OCI-LY3 (cell line): ENCODE measurements around the gene NEDD4L.

Source experiments
- H2AFZ ChIP-seq: fragments of 200-600, 300-600 bp; shearing (Covaris generic); 2 replicates; pipeline ENCODE4 v1.6.0; 2014; ENCODE audit warnings: antibody characterized with exemption, low read depth, low read length
- H3K27ac ChIP-seq: fragments of 200-600, 300-600 bp; sonication (generic); 2 replicates; pipeline ENCODE4 v1.5.1; 2014; ENCODE audit warnings: mild to moderate bottlenecking, low read length, moderate library complexity, mixed read lengths
- H3K27me3 ChIP-seq: fragments of 200-600, 300-600 bp; sonication (generic); 2 replicates; pipeline ENCODE4 v1.6.1; 2014; ENCODE audit warnings: low read depth, low read length, mixed read lengths
- H3K36me3 ChIP-seq: fragments of 200-600, 300-600 bp; sonication (generic); replicated peaks from 2 replicates; pipeline ENCODE3; 2014; ENCODE audit warnings: low read depth, low read length, mixed read lengths
- H3K4me1 ChIP-seq: fragments of 300-600, 200-600 bp; sonication (generic); 2 replicates; pipeline ENCODE4 v1.6.1; 2014; ENCODE audit warnings: low read length, mixed read lengths
- H3K4me2 ChIP-seq: fragments of 200-600, 300-600 bp; sonication (generic); 2 replicates; pipeline ENCODE4 v1.6.1; 2014; ENCODE audit warnings: low read length, mixed read lengths
- H3K4me3 ChIP-seq: fragments of 300-600, 200-600 bp; sonication (generic); 2 replicates; pipeline ENCODE4 v1.5.1; 2014; ENCODE audit warnings: antibody characterized with exemption, mild to moderate bottlenecking, low read length, moderate library complexity
- H3K79me2 ChIP-seq: fragments of 300-600, 200-600 bp; shearing (Covaris generic); 2 replicates; pipeline ENCODE4 v1.6.1; 2014; ENCODE audit warnings: mild to moderate bottlenecking, low read length, mixed read lengths
- H3K9ac ChIP-seq: fragments of 300-600, 200-600 bp; shearing (Covaris generic); 2 replicates; pipeline ENCODE4 v1.6.0; 2014; ENCODE audit warnings: mild to moderate bottlenecking, low read length, moderate library complexity
- H3K9me3 ChIP-seq: fragments of 200-600, 300-600 bp; shearing (Covaris generic); 2 replicates; pipeline ENCODE4 v1.6.1; 2014; ENCODE audit warnings: low read length, mixed read lengths; ENCODE audit not compliant: insufficient read depth
- H4K20me1 ChIP-seq: fragments of 200-600, 300-600 bp; sonication (generic); 2 replicates; pipeline ENCODE4 v1.6.1; 2016; ENCODE audit warnings: low read length, mixed read lengths; ENCODE audit not compliant: insufficient read depth
- EZH2phosphoT487 ChIP-seq: fragments of 200-600 bp; shearing (Covaris generic); IDR thresholded peaks from 2 replicates; pipeline ENCODE4 v1.6.1; 2018; ENCODE audit warnings: antibody characterized with exemption, mixed run types, low read depth
- TF ChIP-seq, protein P1 (sequence below): fragments of 200-600, 300-600 bp; sonication (generic); IDR thresholded peaks from 2 replicates; pipeline ENCODE4 v1.5.1; 2014; ENCODE audit warnings: antibody characterized with exemption, low read length, low read depth

Gene NEDD4L

DNA sequence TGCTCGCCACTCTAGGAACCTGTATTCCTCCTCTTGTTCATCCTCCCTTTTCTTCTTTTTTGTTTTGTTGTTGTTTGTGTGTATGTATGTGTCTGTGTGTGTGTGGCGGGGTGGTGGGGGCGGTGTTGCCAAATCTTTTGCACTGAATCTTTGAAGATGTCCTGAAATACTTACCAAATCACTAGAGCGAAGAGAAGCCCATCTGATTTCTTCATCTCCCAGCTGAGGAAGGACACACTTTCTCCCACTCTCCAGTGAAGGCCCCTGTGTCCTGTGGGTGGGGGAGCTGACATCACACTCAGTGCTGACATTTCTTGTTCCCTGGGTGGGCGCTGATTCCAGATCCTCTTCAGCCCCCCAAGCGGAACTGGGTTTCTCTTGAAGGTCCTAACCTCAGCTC is 74.5 kb downstream of the NEDD4L start:
- Histone ChIP-seq H2AFZ (no peak overlapping the region), H3K27ac (no peak overlapping the region), H3K4me1 (peaks cover 12% of the 10 kb centered on the region), H3K79me2 (peaks cover 35% of the 10 kb centered on the region), H3K4me3 (no peak overlapping the region), H4K20me1 (0 out of 2 replicates have a peak, but pooled peaks cover 2% of the 10 kb centered on the region), H3K4me2 (no peak overlapping the region), H3K36me3 (no peaks in the 10 kb centered on the region), H3K9me3 (no peaks in the 10 kb centered on the region), H3K9ac (no peak overlapping the region), H3K27me3 (no peaks in the 10 kb centered on the region)
- no peak for TF ChIP-seq EZH2phosphoT487
- TF ChIP-seq, protein P1, sequence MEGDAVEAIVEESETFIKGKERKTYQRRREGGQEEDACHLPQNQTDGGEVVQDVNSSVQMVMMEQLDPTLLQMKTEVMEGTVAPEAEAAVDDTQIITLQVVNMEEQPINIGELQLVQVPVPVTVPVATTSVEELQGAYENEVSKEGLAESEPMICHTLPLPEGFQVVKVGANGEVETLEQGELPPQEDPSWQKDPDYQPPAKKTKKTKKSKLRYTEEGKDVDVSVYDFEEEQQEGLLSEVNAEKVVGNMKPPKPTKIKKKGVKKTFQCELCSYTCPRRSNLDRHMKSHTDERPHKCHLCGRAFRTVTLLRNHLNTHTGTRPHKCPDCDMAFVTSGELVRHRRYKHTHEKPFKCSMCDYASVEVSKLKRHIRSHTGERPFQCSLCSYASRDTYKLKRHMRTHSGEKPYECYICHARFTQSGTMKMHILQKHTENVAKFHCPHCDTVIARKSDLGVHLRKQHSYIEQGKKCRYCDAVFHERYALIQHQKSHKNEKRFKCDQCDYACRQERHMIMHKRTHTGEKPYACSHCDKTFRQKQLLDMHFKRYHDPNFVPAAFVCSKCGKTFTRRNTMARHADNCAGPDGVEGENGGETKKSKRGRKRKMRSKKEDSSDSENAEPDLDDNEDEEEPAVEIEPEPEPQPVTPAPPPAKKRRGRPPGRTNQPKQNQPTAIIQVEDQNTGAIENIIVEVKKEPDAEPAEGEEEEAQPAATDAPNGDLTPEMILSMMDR = no peak

GRCh38 chr18:58119819-58120218 is 75.8 kb downstream of the NEDD4L start:
- H3K4me1 ChIP-seq = peaks cover 8% of the 10 kb centered on the region
- no peak overlapping the region for H2AFZ ChIP-seq
- TF ChIP-seq, protein P1 = no peak
- no peak for TF ChIP-seq EZH2phosphoT487
- H3K36me3 ChIP-seq = no peaks in the 10 kb centered on the region
- H4K20me1 ChIP-seq = 0 out of 2 replicates have a peak, but pooled peaks cover 2% of the 10 kb centered on the region
- peaks cover 29% of the 10 kb centered on the region for H3K79me2 ChIP-seq
- no peaks in the 10 kb centered on the region for H3K27me3 ChIP-seq
- no peak overlapping the region for H3K4me3 ChIP-seq
- H3K4me2 ChIP-seq = no peak overlapping the region
- no peaks in the 10 kb centered on the region for H3K9me3 ChIP-seq
- no peak overlapping the region for H3K9ac ChIP-seq
- H3K27ac ChIP-seq = no peak overlapping the region

GRCh38 chr18:58124475-58124874 is 80.4 kb downstream of the NEDD4L start:
- no peak for TF ChIP-seq EZH2phosphoT487
- TF ChIP-seq, protein P1 = no peak
- H3K79me2 ChIP-seq = peaks cover 28% of the 10 kb centered on the region
- no peaks in the 10 kb centered on the region for H3K27me3 ChIP-seq

DNA sequence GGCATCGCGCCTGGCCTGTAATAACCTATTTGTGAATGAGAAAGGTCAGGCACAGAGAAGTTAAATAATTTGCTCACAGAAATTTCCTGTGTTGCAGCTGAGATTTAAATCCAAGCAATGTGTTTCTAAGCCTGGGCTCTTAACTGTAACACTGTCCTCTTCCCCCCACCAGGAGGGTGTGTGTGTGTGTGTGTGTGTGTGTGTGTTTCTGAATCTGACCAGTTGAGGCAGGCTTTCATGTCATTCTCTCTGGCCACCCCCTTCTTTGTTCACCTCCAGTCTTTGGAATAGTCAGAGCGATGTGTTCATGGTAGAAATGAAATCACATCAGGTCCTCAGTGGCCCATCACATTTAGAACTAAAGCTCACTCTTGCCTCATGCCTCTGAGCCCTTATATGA is 81.2 kb downstream of the NEDD4L start:
- Histone ChIP-seq H3K9ac (no peak overlapping the region), H3K4me2 (no peak overlapping the region), H3K27ac (no peak overlapping the region), H3K27me3 (no peaks in the 10 kb centered on the region), H2AFZ (no peak overlapping the region), H3K9me3 (no peaks in the 10 kb centered on the region), H3K4me1 (0 out of 2 replicates have a peak, but pooled peaks cover 2% of the 10 kb centered on the region), H3K36me3 (peaks cover 15% of the 10 kb centered on the region), H4K20me1 (no peaks in the 10 kb centered on the region), H3K4me3 (no peak overlapping the region), H3K79me2 (peaks cover 30% of the 10 kb centered on the region)
- no peak for TF ChIP-seq EZH2phosphoT487
- TF ChIP-seq, protein P1 = no peak

More at GRCh38 chr18:58124475-58124874, 80.4 kb downstream of the NEDD4L start:
- H2AFZ ChIP-seq = no peak overlapping the region
- no peaks in the 10 kb centered on the region for H4K20me1 ChIP-seq
- H3K4me3 ChIP-seq = no peak overlapping the region
- H3K4me1 ChIP-seq = 0 out of 2 replicates have a peak, but pooled peaks cover 2% of the 10 kb centered on the region
- H3K9ac ChIP-seq = no peak overlapping the region
- H3K9me3 ChIP-seq = no peaks in the 10 kb centered on the region
- H3K27ac ChIP-seq = no peak overlapping the region
- H3K4me2 ChIP-seq = no peak overlapping the region
- H3K36me3 ChIP-seq = peaks cover 14% of the 10 kb centered on the region
